Activated naive CD4-positive, alpha-beta T cell treated with anti-CD3 and anti-CD28 coated beads, Interleukin-2, amount 50 U/mL, for 72 hours (primary cell): ENCODE measurements around the gene DRAP1. TPM values are rescaled to one million over a fixed set of nuclear protein-coding genes. Genes with fewer than 3 reads are reported as not detected.

Experiments
- ATAC-seq, 2 donors: fragments of 150-1000 bp; cut with Tn5 transposase; 2 replicates each; pipeline ENCODE4 v1.10.0; 2021; ENCODE audit warnings: mild to moderate bottlenecking in 2 of 2, moderate library complexity in 2 of 2
- DNase-seq, 2 donors: peaks; one replicate each; pipeline ENCODE4 v3.0.0; 2021 to 2022; ENCODE audit warnings: low spot score in 2 of 2
- H3K27ac Mint-ChIP-seq, 2 donors: one replicate each; pipeline ENCODE4 v1.8.0; 2022; ENCODE audit warnings: mild to moderate bottlenecking in 2 of 2, mixed read lengths in 2 of 2
- H3K36me3 Mint-ChIP-seq, 2 donors: one replicate each; pipeline ENCODE4 v1.8.0; 2022; ENCODE audit warnings: mixed read lengths in 2 of 2
- H3K9me3 Mint-ChIP-seq, 2 donors: one replicate each; pipeline ENCODE4 v1.8.0; 2022; ENCODE audit warnings: mixed read lengths in 2 of 2
- total RNA-seq, 2 donors: library from RNA; stranded (reverse); gene quantifications; one replicate each; pipeline ENCODE4 v1.2.3, GENCODE V29; 2022

Gene DRAP1, protein sequence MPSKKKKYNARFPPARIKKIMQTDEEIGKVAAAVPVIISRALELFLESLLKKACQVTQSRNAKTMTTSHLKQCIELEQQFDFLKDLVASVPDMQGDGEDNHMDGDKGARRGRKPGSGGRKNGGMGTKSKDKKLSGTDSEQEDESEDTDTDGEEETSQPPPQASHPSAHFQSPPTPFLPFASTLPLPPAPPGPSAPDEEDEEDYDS
- 100 to 1,000 TPM; 110 to 167 TPM for total RNA-seq

DNA sequence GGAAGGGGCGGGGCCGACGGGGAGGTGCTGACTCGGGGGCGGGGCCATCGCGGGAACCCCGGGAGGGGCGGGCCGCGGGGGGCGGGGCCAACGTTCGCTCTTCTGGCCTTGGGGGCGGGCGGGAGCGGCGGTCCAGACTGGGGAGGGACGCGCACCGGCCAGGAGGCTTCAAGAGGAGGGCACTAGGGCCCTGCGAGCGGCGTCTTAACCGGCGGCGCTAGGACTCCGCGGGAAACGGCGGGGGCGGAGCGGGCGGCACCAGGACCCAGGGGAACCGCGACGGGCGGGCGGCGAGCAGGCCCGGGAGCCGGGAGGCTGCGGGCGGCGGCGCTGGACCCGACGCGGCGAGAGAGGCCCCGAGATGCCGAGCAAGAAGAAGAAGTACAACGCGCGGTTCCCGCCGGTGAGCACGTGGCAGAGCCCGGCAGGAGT, at the start of gene DRAP1:
Gene DRAP1 (plus strand): TSS at position 286 of the 432 bp plus-strand sequence. CDS start 76 bp downstream, at position 362.
- DNase-seq (peak; percentile 95 to 96), ATAC-seq (peak; percentile 88 to 94)
- H3K27ac Mint-ChIP-seq, result peak within 1 kb of the TSS; percentile 84 to 88
- peaks cover 0 to 11% of the 10 kb centered on the region in 2 donors for H3K36me3 Mint-ChIP-seq
- no peaks in the 10 kb centered on the region for H3K9me3 Mint-ChIP-seq

DNA sequence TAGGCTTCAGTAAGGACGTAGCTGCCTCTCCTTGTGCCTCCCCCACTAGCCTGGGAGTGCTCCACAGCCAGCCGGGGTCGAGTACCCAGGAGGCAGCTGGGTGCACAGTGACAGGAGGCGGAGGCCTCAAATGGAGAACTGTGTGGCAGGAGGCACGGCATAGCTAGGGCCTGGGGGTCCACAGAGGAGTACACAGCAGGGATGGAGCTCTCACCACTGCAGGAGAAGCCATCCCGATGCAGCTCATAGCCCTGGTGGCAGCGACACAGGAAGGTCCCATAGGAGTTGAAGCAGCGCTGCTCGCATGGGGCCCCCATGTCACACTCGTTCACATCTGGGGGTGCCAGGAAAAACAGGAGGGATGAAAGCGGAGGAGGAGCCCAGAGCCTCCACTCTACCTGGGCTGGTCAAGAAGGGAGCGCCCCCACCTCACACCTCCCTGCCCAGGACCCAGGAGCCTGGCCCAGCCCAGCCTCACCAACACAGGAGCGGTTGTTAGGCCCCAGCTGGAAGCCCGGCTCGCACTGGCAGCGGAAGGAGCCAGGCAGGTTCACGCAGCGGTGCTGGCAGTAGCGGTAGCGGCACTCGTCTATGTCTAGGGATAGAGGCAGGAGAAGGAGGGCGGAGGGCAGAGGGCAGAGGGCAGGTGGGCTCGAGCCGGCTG, 49.5 kb upstream of the DRAP1 start:
- DNase-seq, result no peak
- Mint-ChIP-seq H3K36me3 (peaks cover 0 to 12% of the 10 kb centered on the region in 2 donors), H3K9me3 (no peaks in the 10 kb centered on the region), H3K27ac (peak overlapping the region in 1 of 2 donors; percentile 82)
- ATAC-seq, result no peak

DNA sequence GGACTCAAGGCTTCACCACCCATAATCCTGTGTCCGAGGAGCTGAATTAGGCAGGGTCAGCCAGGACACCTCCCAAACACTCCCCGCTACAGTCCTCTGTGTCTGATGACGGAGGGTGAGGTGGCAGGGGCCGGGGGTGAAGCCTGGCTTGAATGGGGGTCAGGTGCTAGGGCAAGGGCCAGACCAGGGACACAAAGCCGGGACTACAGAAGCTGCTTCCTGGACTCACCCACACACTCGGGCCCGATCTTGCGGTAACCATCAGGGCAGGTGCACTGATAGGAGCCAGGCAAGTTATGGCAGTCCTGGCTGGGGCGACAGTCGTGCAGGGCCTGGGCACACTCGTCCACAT, 48.9 kb upstream of the DRAP1 start:
- ATAC-seq (no peak), DNase-seq (no peak)
- Mint-ChIP-seq H3K9me3 (no peaks in the 10 kb centered on the region), H3K27ac (peak overlapping the region in 1 of 2 donors; percentile 82), H3K36me3 (peaks cover 0 to 12% of the 10 kb centered on the region in 2 donors)

DNA sequence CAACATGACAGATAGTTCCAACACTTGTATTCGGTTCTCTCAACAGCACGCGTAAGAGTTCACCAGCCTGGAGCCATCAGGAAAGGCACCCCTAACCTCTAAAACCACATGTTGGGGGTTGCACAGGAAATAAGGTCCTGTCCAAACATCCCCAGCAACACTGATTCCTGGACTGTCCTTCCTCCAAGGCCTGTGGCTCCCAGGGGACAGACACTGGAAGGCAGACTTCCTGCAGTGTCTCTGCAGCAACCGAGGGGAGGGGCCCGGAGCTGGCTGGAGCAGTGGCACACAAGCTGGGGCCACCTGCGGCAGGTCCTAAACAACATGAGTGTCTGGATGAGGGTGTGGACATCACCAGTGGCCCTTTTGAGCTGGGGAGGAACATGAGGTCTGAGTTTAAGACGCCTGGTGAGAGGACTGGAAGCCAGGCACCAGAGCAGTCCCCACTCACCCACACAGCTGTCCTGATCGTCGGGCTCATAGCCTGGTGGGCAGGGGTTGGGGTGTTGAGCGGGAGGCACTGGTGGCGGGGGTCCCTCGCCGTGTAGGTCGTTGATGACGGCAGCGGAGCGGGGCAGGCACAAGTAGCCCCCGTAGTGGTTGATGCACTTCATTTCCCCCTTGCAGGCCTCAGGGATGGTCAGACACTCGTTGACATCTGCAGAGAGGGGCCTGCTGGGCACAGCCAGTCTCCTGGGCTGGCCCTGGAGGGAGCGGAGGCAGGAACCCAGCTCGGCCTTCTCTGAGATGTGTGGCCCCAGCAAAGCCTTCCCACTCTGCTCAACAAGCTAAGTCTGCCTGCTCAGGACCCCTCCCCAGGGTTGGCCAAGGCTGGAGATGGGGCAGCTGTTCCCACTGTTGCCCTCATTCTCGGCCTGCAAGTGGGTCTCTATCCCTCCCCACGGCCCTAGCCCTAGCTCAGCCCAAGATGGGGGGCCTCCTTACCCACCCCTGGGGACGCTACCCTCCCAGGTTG, 48.2 kb upstream of the DRAP1 start:
- DNase-seq, result no peak
- H3K36me3 Mint-ChIP-seq, result peaks cover 0 to 12% of the 10 kb centered on the region in 2 donors
- peak overlapping the region in 1 of 2 donors; percentile 82 for H3K27ac Mint-ChIP-seq
- ATAC-seq, result no peak
- H3K9me3 Mint-ChIP-seq, result no peaks in the 10 kb centered on the region

DNA sequence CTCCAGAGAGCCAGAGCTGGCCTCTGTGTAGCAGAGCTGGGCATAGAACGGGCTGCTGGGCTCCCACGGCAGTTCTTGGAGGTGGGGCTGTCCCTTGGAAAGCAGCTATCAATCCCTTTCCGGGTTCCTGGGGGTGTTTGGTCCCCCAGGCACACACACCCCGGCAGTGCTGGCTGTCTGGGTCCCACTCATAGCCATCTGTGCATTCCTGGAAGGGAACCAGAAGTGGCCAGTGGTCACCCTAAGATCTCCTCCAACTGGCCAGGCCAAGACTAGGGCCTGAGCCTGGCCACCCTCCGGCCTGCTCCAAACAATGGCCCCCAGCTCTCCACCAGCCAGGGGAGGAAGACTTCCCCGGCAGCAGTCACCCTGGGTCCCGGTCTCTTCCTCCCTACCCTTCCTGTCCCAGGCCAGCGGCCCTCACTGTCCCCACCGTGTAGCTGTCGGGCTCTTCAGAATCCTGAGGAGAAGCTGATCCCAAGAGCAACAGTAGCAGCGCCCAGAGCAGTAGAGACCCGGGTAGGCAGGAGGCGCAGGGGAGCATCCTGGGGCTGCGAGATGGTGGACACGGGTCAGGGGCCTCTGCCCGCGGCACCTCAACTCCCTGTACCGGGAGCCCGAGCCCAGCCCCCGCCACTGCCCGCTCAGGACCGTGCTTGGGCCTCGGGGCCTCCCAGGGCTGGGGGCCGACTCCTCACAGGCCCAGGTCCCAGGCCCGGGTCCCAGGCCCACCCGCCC, 47.2 kb upstream of the DRAP1 start:
- DNase-seq, result no peak
- Mint-ChIP-seq H3K9me3 (no peaks in the 10 kb centered on the region), H3K36me3 (peaks cover 0 to 12% of the 10 kb centered on the region in 2 donors), H3K27ac (peak overlapping the region in 1 of 2 donors; percentile 82)
- no peak for ATAC-seq

DNA sequence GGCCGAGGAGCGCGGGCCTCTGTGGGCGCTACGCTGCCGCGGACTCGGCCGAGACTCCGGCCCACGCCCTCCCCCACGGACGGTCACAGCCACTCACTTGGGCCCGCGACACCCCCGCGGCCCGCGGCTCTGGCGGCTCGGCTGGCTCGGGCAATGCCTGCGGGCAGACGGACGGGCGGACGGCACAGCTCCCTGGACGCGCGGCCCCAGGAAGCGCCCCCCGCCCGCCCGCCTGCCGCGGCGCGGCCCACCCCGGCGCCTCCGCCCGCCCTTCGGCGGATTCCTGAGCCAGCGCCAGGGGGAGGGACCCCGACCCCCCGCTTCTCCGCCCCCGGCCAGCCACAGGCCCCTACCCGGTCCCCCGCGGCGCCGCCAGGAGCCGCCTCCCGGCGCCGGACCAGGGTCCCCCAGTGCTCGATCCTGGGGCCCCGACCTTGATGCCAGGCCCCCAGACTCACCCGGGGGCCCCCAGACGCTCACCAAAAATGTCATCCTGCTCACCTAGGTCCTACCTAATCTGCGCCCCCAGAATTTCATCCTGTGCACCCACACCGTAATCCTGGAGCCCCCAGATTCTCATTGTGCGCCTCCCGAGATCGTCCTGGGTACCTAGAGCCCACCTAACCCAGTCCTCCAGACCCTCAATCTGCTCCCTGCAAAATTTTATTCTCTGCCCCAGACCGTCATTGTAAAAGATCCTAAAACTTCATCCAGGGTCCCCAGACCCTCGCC, 46.5 kb upstream of the DRAP1 start, which contains the start of gene EFEMP2:
Gene EFEMP2 (minus strand): TSS at position 215 of the 732 bp plus-strand sequence. CDS start 446 bp downstream, outside the sequence.
- H3K36me3 Mint-ChIP-seq, result peaks cover 0 to 5% of the 10 kb centered on the region in 2 donors
- H3K9me3 Mint-ChIP-seq, result no peaks in the 10 kb centered on the region
- DNase-seq (no peak), ATAC-seq (peak in 1 of 2 donors; percentile 1)
- H3K27ac Mint-ChIP-seq, result peak within 1 kb of the TSS; percentile 85 to 95

DNA sequence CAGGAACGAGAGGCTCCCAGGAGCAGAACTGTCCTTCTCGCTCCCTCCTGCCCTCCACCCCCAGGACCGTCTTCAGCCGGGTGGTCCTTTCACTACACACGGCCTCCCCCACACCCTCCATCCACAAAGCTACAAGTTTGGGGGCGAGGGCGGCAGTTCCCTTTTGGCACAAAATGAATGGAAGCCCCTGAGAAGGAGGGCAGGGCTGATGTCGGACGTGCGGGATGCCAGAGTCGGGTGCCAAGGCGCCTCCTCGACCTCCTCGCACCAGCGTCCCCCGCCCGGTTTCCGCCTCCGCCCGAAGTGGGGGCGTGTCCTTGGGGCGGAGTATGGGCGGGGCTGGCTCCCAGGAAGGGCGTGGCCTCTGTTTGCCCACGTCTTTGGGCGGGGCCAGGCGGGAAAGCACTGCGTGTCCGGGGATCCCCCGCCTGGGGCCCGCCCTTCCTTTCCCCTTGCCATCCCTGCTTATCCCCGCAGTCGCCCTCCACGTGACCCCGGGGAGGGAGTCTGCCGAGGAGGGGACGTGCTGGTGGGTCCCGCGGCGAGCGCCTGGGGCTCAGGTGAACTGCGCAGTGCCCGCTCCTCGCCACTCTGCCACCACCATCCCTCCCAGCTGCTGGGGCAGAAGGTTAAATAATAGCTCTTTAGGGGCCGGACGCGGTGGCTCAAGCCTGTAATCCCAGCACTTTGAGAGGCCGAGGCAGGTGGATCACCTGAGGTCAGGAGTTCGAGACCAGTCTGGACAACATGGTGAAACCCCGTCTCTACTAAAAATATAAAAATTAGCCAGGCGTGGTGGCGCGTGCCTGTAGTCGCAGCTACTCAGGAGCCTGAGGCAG, 45.7 kb upstream of the DRAP1 start:
- Mint-ChIP-seq H3K9me3 (no peaks in the 10 kb centered on the region), H3K27ac (peak overlapping the region; percentile 85 to 95), H3K36me3 (peaks cover 0 to 5% of the 10 kb centered on the region in 2 donors)
- peak; percentile 97 to 100 for DNase-seq
- ATAC-seq, result peak; percentile 90 to 94

DNA sequence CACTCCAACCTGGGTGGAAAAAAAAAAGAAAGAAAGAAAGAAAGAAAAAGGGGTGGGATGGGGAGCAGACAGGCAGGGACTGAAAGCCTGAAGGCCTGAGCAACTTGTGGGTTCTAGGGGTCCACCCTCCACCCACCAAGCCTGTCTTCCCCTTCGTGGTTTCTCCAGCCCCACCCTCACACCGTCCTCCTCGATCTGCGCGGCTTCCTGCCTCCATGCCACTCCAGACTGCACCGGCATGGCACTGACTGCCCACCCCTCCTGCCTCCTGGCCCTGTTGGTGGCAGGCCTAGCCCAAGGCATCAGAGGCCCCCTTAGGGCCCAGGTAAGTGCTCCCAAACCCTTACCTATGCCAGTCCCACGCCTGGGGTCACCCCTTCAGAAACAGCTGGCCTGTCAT, 39.6 kb upstream of the DRAP1 start, which contains the start of gene CTSW:
Gene CTSW (plus strand): TSS at position 221 of the 400 bp plus-strand sequence. CDS start 18 bp downstream, at position 239.
- Mint-ChIP-seq H3K27ac (peak within 1 kb of the TSS; percentile 60 to 84), H3K36me3 (peaks cover 4 to 7% of the 10 kb centered on the region in 2 donors), H3K9me3 (no peaks in the 10 kb centered on the region)
- peak in 1 of 2 donors; percentile 19 for ATAC-seq
- DNase-seq, result no peak

DNA sequence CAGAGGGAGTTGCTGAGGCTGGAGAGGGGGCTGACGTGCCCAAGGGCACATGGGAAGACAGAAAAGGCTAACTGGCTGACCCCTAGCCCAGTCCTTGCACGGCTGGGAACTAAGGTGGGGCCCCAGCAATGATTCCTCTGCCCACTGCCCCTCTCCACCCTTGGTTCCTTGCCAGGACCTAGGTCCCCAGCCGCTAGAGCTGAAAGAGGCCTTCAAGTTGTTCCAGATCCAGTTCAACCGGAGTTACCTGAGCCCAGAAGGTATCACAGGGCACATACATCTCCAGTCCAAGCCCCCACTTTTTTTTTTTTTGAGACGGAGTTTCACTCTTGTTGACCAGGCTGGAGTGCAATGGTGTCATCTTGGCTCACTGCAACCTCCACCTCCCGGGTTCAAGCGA, 39.2 kb upstream of the DRAP1 start:
- peaks cover 6 to 8% of the 10 kb centered on the region in 2 donors for H3K36me3 Mint-ChIP-seq
- DNase-seq, result no peak
- no peaks in the 10 kb centered on the region for H3K9me3 Mint-ChIP-seq
- H3K27ac Mint-ChIP-seq, result peak overlapping the region in 1 of 2 donors; percentile 84
- no peak for ATAC-seq

DNA sequence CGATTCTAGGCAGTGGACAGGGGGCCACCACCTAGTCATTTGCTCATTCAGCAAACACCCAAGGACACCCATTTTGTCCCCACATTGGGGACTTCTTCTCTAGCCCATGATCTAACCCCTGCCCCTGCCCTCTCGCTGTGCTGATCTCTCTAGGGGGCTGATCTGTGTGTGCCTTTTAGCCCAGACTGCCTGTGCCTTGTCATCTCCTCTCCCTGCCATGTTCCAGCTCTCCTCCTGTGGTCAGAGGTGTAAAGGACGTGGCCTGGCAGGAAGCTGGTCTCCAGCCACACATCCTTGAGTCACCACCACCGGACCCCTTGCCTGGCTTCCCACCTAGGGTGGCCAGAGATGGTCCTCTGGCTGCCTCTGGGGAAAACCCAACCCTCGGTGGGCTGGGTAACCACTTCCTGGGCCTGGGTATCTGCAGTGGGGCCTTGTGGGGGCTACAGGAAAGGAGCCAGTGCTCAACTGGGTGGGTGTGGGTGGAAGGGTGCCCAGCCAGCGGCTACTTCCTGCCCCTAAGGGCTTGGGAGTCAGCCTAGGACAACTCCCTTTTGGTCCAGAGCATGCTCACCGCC, 38.3 kb upstream of the DRAP1 start:
- peaks cover 6 to 8% of the 10 kb centered on the region in 2 donors for H3K36me3 Mint-ChIP-seq
- H3K9me3 Mint-ChIP-seq, result no peaks in the 10 kb centered on the region
- peak overlapping the region; percentile 36 to 84 for H3K27ac Mint-ChIP-seq
- ATAC-seq (peak in 1 of 2 donors; percentile 73), DNase-seq (peak in 1 of 2 donors; percentile 78)

DNA sequence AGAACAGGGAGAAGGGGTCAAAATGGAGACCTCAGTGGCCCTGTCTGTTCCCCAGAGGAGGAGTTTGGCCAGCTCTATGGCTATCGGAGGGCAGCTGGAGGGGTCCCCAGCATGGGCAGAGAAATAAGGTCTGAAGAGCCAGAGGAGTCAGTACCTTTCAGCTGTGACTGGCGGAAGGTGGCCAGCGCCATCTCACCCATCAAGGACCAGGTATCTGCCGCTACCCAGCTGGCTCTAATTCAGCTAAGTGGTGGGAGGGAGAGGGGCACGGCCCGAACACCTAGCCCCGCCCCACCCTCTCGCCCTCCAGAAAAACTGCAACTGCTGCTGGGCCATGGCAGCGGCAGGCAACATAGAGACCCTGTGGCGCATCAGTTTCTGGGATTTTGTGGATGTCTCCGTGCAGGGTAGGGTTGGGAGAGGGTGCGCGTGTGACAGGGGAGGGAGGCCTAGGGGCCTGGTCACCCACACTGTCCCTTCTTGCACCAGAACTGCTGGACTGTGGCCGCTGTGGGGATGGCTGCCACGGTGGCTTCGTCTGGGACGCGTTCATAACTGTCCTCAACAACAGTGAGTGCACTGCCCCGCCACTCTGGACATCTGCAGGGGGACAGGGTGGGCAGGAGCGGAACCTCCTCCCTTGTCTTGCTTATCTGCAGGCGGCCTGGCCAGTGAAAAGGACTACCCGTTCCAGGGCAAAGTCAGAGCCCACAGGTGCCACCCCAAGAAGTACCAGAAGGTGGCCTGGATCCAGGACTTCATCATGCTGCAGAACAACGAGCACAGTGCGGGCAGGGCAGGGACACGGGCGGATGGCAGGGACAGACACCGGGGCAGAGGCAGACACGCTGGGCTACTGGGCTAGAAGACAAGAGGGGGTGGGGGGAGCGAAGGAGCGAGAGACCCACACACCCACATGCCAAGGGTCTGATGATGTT, 36.8 kb upstream of the DRAP1 start:
- H3K27ac Mint-ChIP-seq, result no peak overlapping the region
- no peaks in the 10 kb centered on the region for H3K9me3 Mint-ChIP-seq
- no peak for ATAC-seq
- no peak for DNase-seq
- peaks cover 6 to 15% of the 10 kb centered on the region in 2 donors for H3K36me3 Mint-ChIP-seq

DNA sequence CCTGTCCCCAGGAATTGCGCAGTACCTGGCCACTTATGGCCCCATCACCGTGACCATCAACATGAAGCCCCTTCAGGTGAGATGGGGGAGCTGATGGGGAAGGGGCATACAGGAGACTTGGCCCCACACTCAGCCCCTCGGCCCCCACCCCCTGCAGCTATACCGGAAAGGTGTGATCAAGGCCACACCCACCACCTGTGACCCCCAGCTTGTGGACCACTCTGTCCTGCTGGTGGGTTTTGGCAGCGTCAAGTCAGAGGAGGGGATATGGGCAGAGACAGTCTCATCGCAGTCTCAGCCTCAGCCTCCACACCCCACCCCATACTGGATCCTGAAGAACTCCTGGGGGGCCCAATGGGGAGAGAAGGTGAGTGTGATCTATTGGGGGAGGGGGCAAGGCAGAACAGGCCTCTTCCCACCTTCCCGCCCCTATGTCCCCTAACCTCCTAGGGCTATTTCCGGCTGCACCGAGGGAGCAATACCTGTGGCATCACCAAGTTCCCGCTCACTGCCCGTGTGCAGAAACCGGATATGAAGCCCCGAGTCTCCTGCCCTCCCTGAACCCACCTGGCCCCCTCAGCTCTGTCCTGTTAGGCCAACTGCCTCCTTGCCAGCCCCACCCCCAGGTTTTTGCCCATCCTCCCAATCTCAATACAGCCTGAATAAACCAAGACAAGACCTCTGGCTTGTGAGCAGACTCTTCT, 36.0 kb upstream of the DRAP1 start:
- ATAC-seq (no peak), DNase-seq (no peak)
- peaks cover 9 to 15% of the 10 kb centered on the region in 2 donors for H3K36me3 Mint-ChIP-seq
- H3K27ac Mint-ChIP-seq, result no peak overlapping the region
- no peaks in the 10 kb centered on the region for H3K9me3 Mint-ChIP-seq
